MV-4-11 (cell line): ENCODE data around the gene MAST2.

Experiments
- DNase-seq: peaks from one replicate; lab custom pipeline; 2025; lab: John Stamatoyannopoulos, UW

Gene MAST2

GRCh38 chr1:46065405-46065804 is 262.0 kb downstream of the MAST2 start:
- peak; percentile 35 for DNase-seq

- no peak for DNase-seq
Observed at GRCh38 chr1:46067652-46068051, 264.2 kb downstream of the MAST2 start.

- no peak for DNase-seq
Observed at GRCh38 chr1:46068525-46068924, 265.1 kb downstream of the MAST2 start.

- peak; percentile 93 for DNase-seq
Observed at GRCh38 chr1:46070164-46070814, 266.9 kb downstream of the MAST2 start.

GRCh38 chr1:46072975-46073374 is 269.6 kb downstream of the MAST2 start:
- no peak for DNase-seq

- DNase-seq, result no peak
Observed at GRCh38 chr1:46076343-46076742, 272.9 kb downstream of the MAST2 start.

- no peak for DNase-seq
Observed at GRCh38 chr1:46077644-46078043, 274.2 kb downstream of the MAST2 start.

- no peak for DNase-seq
Observed at GRCh38 chr1:46080257-46080656, 276.8 kb downstream of the MAST2 start.

GRCh38 chr1:46081206-46081605 is 277.8 kb downstream of the MAST2 start:
- DNase-seq, result no peak

- DNase-seq, result no peak
Observed at GRCh38 chr1:46081619-46082018, 278.2 kb downstream of the MAST2 start.

- DNase-seq, result no peak
Observed at GRCh38 chr1:46083579-46083978, 280.2 kb downstream of the MAST2 start.

GRCh38 chr1:46084553-46085451 is 281.4 kb downstream of the MAST2 start:
- no peak for DNase-seq
